Epithelial cell of proximal tubule (primary cell): ENCODE data around the gene AFG3L2. TPM values are rescaled to one million over a fixed set of nuclear protein-coding genes. Genes with fewer than 3 reads are reported as not detected.
A peak's percentile ranks its signal among the peaks of the same experiment; 100 is the strongest.

ENCODE experiments used
- DNase-seq: peaks from one replicate; pipeline ENCODE4 v3.0.0-alpha.2; 2011; ENCODE audit warnings: low read depth
- H3K4me3 ChIP-seq: 2 replicates; pipeline ENCODE4 v1.5.1; 2011; ENCODE audit warnings: low read depth, mild to moderate bottlenecking, low read length
- total RNA-seq: library from RNA; depleted of rRNA; stranded (reverse); fragments of >200 nt; gene quantifications from 2 replicates; pipeline ENCODE4 v1.2.3, GENCODE V29; 2015
- TF ChIP-seq, protein P1 (sequence below): conservative IDR thresholded peaks from 2 replicates; pipeline ENCODE4 v1.5.1; 2012; ENCODE audit warnings: low read depth, mild to moderate bottlenecking, low read length

Gene AFG3L2
- total RNA-seq, 1 donor from 2014 or later = 41.3 TPM

DNA sequence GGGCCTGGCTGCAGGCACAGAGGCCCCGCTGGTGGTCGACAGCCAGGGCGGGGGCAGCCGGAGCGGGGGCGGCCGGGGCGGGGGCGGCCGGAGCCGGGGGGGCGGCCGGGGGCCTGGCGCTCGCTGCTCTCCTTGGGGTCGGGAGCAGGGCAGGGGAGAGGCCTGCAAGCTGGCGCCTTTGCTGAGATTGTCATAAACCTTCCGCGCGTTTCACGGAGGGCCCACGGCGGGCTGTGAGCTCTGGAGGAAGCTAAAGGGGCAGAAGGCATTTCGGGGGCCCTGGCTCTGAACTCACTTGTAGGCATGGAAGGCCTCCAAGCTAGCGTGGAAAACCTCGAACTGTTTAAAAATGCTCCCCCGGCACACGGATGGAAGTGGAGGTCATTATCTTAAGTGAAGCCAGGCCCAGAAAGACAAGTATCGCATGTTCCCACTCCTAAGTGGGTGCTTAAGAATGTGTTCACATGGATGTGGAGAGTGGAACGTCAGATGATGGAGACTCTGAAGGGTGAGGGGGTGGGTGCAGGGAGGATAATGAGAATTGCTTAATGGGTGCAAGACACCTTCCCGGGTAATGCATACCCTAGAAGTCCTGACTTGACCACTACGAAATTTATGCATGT, 31.3 kb upstream of the AFG3L2 start:
- no peak for DNase-seq
- H3K4me3 ChIP-seq = peak overlapping the region; percentile 70
- TF ChIP-seq, protein P1, sequence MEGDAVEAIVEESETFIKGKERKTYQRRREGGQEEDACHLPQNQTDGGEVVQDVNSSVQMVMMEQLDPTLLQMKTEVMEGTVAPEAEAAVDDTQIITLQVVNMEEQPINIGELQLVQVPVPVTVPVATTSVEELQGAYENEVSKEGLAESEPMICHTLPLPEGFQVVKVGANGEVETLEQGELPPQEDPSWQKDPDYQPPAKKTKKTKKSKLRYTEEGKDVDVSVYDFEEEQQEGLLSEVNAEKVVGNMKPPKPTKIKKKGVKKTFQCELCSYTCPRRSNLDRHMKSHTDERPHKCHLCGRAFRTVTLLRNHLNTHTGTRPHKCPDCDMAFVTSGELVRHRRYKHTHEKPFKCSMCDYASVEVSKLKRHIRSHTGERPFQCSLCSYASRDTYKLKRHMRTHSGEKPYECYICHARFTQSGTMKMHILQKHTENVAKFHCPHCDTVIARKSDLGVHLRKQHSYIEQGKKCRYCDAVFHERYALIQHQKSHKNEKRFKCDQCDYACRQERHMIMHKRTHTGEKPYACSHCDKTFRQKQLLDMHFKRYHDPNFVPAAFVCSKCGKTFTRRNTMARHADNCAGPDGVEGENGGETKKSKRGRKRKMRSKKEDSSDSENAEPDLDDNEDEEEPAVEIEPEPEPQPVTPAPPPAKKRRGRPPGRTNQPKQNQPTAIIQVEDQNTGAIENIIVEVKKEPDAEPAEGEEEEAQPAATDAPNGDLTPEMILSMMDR = no peak

DNA sequence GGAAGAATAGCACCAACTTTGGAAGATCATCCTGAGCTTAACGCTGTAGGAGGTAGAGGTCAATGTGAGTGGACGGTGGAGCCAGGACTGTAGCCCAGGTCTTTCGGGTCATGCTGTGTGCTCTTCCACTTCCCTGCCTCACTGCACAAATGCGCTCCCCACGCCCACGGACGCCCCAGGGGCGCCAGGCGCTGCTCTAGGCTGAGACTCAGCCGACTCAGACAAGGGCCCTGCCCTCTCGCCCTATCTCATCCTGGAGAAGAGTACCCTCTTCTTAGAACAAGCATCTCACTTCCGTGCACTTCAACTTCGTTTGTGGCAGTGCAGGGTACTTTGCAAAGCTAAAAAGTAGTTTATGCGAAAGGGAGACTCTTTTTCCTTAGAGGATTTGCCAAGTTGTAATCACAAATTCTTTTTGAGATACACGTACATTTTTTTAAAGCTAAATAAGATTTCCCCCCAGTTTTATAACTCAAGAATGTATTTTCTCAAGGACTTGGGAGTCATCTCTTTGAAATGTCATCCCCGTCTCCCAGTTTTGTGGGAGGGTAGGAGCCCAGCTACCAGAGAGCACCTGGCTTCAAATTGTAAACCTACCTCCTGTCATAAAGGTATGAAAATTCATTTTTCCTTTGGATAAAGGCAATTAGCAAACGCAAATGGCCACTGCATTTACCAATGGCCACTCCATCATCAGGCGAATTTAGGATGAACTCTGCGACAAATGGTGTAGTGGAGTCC, 29.5 kb upstream of the AFG3L2 start:
- no peak for DNase-seq
- H3K4me3 ChIP-seq = no peak overlapping the region
- TF ChIP-seq, protein P1 = no peak

DNA sequence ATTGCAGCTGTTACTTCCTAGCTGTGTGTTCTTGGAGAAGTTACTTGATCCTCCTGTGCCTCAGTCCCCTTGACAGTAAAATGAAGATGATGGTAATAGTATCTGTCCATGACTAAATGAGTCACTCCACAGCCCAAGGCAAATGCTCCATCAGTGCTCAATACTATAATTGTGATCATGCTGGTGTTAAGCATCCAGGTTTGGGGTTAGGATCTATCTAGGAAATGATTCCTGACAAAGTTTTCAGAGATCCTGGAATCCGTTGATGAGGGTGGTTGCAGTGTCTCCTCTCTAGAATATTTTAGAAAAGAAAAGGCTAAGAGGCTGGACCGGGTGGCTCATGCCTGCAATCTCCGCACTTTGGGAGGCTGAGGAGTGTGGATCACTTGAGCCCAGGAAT, 28.0 kb upstream of the AFG3L2 start:
- no peak for DNase-seq
- TF ChIP-seq, protein P1 = no peak
- H3K4me3 ChIP-seq = no peak overlapping the region

DNA sequence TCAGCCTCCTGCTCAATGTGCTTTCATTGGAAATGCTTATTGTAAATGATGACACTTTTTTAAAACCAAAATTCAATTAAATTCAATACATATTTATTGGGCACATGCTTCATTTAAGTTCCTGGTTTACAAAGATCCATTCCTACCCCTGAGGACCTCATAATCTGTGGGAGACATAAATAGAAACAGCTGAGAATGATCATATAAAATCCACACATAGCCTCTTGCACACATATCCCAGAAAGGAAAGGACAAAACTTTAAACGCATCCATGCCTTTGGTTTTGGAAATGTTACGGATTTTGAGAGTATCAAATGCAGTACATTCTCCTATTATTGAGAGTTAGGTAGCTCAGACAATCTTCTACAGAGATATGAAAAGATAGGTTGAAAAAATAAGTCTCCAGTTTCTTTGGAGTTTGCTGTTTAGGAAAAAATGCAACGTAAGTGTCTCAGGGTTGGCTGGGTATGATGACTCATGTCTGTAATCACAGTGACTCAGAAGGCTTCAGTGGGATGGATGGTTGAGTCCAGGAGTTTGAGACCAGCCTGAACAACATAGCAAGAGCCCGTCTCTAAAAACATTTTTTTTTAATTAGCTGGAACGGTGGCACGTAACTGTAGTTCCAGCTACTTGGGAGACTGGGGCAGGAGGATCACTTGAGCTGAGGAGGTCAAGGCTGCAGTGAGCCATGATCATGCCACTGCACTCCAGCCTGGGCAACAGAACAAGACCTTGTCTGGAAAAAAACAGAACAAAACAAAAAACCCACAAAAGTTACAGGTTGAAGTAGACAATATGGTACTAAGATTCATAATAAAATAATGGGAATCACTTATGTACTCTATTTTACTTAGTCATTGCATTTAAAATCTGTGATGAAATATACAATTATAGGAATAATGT, 26.8 kb upstream of the AFG3L2 start:
- peak; percentile 56 for DNase-seq
- TF ChIP-seq, protein P1 = no peak
- H3K4me3 ChIP-seq = no peak overlapping the region

DNA sequence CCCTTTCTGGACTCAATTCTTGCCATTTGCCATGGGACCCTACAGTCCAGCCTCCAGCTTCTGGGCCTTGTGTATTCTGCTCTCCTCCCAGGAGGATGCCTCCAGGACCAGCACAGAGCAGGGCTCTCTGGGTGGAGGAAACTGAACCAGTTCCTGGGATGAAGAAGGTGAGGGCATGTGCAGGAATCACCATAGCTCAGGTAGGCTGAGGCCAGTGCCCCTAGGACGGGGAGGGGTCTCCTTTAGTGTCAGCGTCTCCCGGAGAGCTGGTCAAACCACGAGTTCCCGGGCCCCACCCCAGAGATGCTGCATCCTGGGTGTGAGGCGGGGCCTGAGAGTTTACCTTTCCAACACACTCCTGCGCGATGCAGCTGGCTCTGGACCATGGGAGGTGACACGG, 24.9 kb upstream of the AFG3L2 start:
- DNase-seq = no peak
- TF ChIP-seq, protein P1 = no peak
- H3K4me3 ChIP-seq = no peak overlapping the region

DNA sequence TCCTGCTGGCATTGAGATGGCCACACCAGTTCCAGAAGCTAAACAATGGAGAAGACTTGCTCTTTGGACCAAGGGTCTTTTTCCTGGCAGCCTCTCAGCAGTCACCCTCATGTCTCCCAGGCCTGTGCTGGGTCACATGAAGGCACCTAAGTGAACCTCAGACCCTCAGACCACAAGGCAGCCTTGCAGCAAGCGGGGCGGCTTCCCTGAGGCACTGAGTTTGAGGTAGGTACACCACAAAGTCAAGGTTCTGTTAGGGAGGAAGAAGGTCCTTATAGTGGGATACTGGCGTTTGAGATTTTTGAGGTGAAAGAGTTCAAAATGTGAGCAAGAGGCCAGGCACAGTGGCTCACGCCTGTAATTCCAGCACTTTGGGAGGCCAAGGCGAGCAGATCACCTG, 22.2 kb upstream of the AFG3L2 start:
- TF ChIP-seq, protein P1 = no peak
- H3K4me3 ChIP-seq = no peak overlapping the region
- no peak for DNase-seq
